DMS53 treated with DMSO at 0.1 percent for 48 hours (cell line): ENCODE data around the gene DZIP1L.
"Not testable (repeated sequence)": the region's sequence is repeated elsewhere in the genome, so short reads cannot be mapped to it uniquely, and the experiment has no call there.

Source experiments
- DNase-seq: peaks from one replicate; lab custom pipeline; 2025; ENCODE audit not compliant: unreplicated experiment; lab: John Stamatoyannopoulos, UW

DZIP1L gene

GRCh38 chr3:138114431-138114918, 933 bp downstream of the DZIP1L start:
- no peak for DNase-seq

GRCh38 chr3:138113326-138113725, 2.1 kb downstream of the DZIP1L start:
- no peak for DNase-seq

- no peak for DNase-seq
These were observed 3.0 kb downstream of the DZIP1L start for GRCh38 chr3:138112362-138112761.

GRCh38 chr3:138105598-138105997, 9.8 kb downstream of the DZIP1L start:
- DNase-seq: no peak

- no peak for DNase-seq
These were observed 11.9 kb downstream of the DZIP1L start for GRCh38 chr3:138103466-138103865.

- not testable (repeated sequence) for DNase-seq
These were observed 14.0 kb downstream of the DZIP1L start for GRCh38 chr3:138101351-138101940.

GRCh38 chr3:138099417-138099816, 16.0 kb downstream of the DZIP1L start:
- DNase-seq: no peak

GRCh38 chr3:138097192-138098172, 17.9 kb downstream of the DZIP1L start:
- DNase-seq: no peak

- DNase-seq: no peak
These were observed 21.7 kb downstream of the DZIP1L start for GRCh38 chr3:138093721-138094120.

- DNase-seq: no peak
These were observed 23.4 kb downstream of the DZIP1L start for GRCh38 chr3:138092023-138092422.

- no peak for DNase-seq
These were observed 26.3 kb downstream of the DZIP1L start for GRCh38 chr3:138089091-138089490.

- not testable (repeated sequence) for DNase-seq
These were observed 29.7 kb downstream of the DZIP1L start for GRCh38 chr3:138085745-138086144.

GRCh38 chr3:138084196-138084595, 31.2 kb downstream of the DZIP1L start:
- DNase-seq: no peak

GRCh38 chr3:138082992-138083386, 32.4 kb downstream of the DZIP1L start:
- no peak for DNase-seq

- DNase-seq: peak; percentile 82
These were observed 33.1 kb downstream of the DZIP1L start for GRCh38 chr3:138082085-138082991.

GRCh38 chr3:138081371-138082084, 33.9 kb downstream of the DZIP1L start:
- DNase-seq: no peak

GRCh38 chr3:138079901-138080300, 35.5 kb downstream of the DZIP1L start:
- no peak for DNase-seq

- DNase-seq: no peak
These were observed 36.5 kb downstream of the DZIP1L start for GRCh38 chr3:138078901-138079344.

- no peak for DNase-seq
These were observed 37.3 kb downstream of the DZIP1L start for GRCh38 chr3:138078096-138078495.

- DNase-seq: no peak
These were observed 42.6 kb downstream of the DZIP1L start for GRCh38 chr3:138072796-138073195.
